Measurements from ENCODE around the gene AGAP1.

AGAP1 gene

DNA sequence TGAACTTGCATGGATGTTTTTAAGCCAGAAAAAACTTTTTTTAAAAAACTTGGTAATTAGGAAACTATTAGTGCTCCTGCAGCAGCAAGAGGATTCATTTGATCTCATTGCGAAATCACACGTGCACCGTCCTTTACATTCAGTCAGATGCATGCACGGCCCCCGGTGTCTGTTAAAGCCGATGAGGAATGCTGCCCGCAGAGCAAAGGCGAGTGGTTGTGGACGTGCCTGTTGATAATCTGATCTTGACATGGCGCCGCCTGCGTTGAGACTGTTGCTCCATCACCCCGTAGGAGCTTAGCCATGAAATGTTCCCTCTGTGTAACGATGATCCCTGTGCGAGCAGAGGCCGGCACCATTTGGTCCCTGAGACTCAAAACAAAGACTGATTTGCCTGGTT lies 374.4 kb downstream of the AGAP1 start:
- DNase-seq (ENCODE audit: low read depth) = no peak
- H3K4me3 ChIP-seq (ENCODE audit: low read depth, low read length) = no peak overlapping the region
- TF ChIP-seq, protein P1, sequence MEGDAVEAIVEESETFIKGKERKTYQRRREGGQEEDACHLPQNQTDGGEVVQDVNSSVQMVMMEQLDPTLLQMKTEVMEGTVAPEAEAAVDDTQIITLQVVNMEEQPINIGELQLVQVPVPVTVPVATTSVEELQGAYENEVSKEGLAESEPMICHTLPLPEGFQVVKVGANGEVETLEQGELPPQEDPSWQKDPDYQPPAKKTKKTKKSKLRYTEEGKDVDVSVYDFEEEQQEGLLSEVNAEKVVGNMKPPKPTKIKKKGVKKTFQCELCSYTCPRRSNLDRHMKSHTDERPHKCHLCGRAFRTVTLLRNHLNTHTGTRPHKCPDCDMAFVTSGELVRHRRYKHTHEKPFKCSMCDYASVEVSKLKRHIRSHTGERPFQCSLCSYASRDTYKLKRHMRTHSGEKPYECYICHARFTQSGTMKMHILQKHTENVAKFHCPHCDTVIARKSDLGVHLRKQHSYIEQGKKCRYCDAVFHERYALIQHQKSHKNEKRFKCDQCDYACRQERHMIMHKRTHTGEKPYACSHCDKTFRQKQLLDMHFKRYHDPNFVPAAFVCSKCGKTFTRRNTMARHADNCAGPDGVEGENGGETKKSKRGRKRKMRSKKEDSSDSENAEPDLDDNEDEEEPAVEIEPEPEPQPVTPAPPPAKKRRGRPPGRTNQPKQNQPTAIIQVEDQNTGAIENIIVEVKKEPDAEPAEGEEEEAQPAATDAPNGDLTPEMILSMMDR (IDR thresholded peaks at IDR 0.05; ENCODE audit: low read depth, low read length, missing control alignments) = no peak

DNA sequence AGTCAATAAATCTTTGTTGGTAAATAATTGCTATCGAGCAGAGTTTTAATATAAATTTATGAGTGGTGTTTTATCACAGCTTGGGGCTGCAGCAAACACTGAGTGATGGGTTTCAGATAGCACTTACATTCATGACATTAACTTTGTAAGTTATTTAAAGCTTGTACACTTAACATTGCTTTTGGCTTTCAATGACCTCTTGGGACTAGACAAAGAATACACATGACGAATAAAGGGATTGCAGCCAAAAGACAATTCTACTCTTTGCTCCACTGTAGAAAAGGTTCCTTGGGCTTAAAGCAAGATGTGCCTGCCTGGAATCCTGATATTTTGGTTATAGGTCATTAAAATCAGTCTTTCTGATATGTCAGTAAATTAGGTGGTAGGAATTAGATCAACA lies 374.8 kb downstream of the AGAP1 start:
- TF ChIP-seq, protein P1 (IDR thresholded peaks at IDR 0.05; ENCODE audit: low read depth, low read length, missing control alignments) = no peak
- H3K4me3 ChIP-seq (ENCODE audit: low read depth, low read length) = no peak overlapping the region
- DNase-seq (ENCODE audit: low read depth) = no peak

DNA sequence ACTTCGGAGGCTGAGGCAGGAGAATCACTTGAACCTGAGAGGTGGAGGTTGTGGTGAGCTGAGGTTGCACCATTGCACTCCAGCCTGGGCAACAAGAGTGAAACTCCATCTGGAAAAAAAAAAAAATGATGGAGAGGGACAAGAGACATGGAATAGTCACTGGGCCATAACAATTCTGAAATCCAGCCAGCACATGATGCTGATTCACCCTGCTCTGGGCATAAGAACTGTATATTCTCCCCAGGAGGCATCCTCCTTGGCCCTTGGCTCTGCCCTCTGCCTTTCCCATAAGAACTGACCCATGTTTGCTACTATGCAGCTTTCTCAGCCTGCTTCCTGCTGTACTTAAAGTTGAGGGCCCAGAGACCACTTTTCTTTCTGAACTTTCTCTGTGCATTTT lies 376.7 kb downstream of the AGAP1 start:
- TF ChIP-seq, protein P1 (IDR thresholded peaks at IDR 0.05; ENCODE audit: low read depth, low read length, missing control alignments) = no peak
- H3K4me3 ChIP-seq (ENCODE audit: low read depth, low read length) = no peak overlapping the region
- no peak for DNase-seq (ENCODE audit: low read depth)

DNA sequence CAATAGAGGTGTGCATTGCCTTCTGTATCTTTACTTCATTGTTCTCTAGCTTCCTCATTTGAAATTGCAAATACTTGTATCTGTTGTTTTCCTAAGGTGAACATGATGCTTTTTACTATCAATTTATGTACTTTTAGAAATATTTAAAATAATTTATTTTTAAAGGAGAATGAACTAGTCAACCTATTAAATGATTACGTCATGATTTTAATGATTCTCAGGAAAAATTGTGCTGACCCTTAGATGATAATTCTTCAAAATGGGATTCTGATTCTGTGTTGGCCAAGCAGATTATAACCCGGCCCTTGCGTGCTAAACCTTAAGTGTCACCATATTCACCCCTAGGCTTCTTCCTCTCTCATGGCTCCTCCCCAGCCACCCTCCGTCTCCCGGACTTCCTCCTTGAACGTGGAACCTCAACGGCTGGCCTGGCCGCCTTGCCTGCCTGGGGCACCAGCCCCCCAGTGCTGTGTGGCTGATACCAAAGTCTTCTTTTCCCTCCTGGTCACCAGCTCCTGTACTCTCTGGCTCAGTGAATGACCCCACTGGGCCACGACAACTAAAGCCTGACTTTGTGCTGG lies 382.3 kb downstream of the AGAP1 start:
- TF ChIP-seq, protein P1 (IDR thresholded peaks at IDR 0.05; ENCODE audit: low read depth, low read length, missing control alignments) = no peak
- no peak for DNase-seq (ENCODE audit: low read depth)
- H3K4me3 ChIP-seq (ENCODE audit: low read depth, low read length) = no peak overlapping the region

DNA sequence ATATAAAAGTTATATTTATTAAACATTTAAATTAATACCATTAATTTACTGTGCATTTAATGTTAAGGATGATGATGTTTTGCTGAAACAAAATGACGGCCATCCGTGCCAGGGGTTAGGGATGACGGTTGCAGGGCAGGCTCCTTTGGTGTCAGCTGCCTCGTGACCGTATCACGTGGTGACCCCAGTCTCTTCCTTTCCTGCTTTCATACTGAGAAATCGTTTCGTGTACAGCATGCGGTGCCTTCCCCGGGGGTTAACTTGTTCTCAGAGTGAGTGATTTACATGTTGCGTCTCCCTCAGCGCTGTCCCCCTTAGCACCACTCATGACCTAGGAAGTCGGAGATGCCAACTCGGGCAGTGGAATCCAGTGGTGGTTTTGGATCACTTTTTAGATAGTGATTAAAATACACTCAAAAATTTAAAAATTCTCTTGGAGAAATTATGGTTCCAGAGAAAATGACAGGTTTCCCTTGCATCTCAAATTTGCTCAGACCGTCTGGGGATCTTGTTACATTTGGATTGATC lies 383.5 kb downstream of the AGAP1 start:
- no peak overlapping the region for H3K4me3 ChIP-seq (ENCODE audit: low read depth, low read length)
- TF ChIP-seq, protein P1 (IDR thresholded peaks at IDR 0.05; ENCODE audit: low read depth, low read length, missing control alignments) = no peak
- no peak for DNase-seq (ENCODE audit: low read depth)

DNA sequence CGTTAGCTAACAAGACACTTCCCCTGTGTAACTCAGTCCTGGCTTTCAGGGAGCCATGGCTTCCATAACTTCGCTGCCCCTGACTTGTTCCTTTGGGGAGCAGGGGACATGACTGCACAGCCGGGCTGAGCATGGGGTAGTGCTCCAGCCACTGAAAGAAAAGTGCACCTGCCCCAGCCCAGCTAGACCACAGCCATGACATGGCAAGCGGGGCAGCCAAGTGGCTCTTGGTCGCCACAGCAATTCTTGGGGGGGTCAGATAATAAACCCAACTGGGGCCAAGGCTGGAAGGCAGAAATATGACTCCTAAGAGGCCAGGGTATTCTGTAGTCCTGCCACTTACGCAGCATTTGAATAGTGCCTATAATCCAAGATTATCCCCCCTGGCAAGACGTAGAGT lies 385.3 kb downstream of the AGAP1 start:
- DNase-seq (ENCODE audit: low read depth) = no peak
- H3K4me3 ChIP-seq (ENCODE audit: low read depth, low read length) = no peak overlapping the region
- TF ChIP-seq, protein P1 (IDR thresholded peaks at IDR 0.05; ENCODE audit: low read depth, low read length, missing control alignments) = no peak

DNA sequence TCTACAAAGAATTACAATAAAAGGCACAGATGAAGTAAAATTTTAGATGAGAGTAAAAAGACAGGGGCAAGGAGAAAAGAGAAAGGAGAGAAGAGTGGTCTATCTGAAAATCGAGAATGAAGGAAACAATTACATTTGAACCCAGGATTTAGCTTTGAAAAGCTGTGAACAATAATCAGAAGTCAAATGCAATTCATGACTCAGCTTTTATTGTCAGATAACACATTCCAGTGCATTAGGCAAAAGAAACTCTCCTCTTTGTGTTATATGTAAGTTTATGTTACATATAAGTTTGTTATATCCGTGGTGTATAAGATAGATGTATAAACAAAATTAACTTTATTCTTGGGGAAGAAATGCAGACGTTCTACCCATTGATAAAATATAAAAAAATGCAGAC lies 389.8 kb downstream of the AGAP1 start:
- TF ChIP-seq, protein P1 (IDR thresholded peaks at IDR 0.05; ENCODE audit: low read depth, low read length, missing control alignments) = no peak
- no peak for DNase-seq (ENCODE audit: low read depth)
- no peak overlapping the region for H3K4me3 ChIP-seq (ENCODE audit: low read depth, low read length)

Data from GM12864 (cell line).